Calu3 (cell line): ENCODE data around the gene CAD. TPM values are rescaled to one million over a fixed set of nuclear protein-coding genes. Genes with fewer than 3 reads are reported as not detected.

Source experiments
- BruUV-seq: library from RNA; stranded (reverse); fragments of 400-500 nt; replicated peaks from 2 replicates; lab custom pipeline; 2021; lab: Mats Ljungman, UMichigan
- CTCF ChIA-PET: fragments of 300-600 bp; sonication (Branson Sonifier 250); formaldehyde crosslinking; loops from one replicate; lab custom pipeline; 2022; ENCODE audit warnings: antibody characterized with exemption; lab: Charles Lee
- DNase-seq: peaks from one replicate; pipeline ENCODE4 v3.0.0; 2022
- H3K27ac Mint-ChIP-seq: one replicate; pipeline ENCODE4 v1.8.0; 2022; ENCODE audit warnings: mixed read lengths; ENCODE audit not compliant: unreplicated experiment
- H3K27me3 Mint-ChIP-seq: one replicate; pipeline ENCODE4 v1.8.0; 2022; ENCODE audit warnings: mixed read lengths; ENCODE audit not compliant: unreplicated experiment
- H3K36me3 Mint-ChIP-seq: one replicate; pipeline ENCODE4 v1.8.0; 2022; ENCODE audit warnings: mild to moderate bottlenecking, moderate library complexity, mixed read lengths; ENCODE audit not compliant: insufficient read depth, unreplicated experiment
- H3K4me1 Mint-ChIP-seq: one replicate; pipeline ENCODE4 v1.8.0; 2022; ENCODE audit warnings: mild to moderate bottlenecking, low read depth, mixed read lengths; ENCODE audit not compliant: unreplicated experiment
- H3K4me3 Mint-ChIP-seq: one replicate; pipeline ENCODE4 v1.8.0; 2022; ENCODE audit warnings: mild to moderate bottlenecking, low read depth, moderate library complexity, mixed read lengths; ENCODE audit not compliant: unreplicated experiment
- H3K9me3 Mint-ChIP-seq: one replicate; pipeline ENCODE4 v1.8.0; 2022; ENCODE audit warnings: low read depth, mixed read lengths; ENCODE audit not compliant: unreplicated experiment
- CTCF ChIP-seq: fragments of 200-600 bp; IDR thresholded peaks from one replicate; pipeline ENCODE4 v1.8.0; 2022; ENCODE audit warnings: antibody characterized with exemption; ENCODE audit not compliant: unreplicated experiment
- intact Hi-C: fragments of 100-400 bp; cut with micrococcal nuclease; formaldehyde crosslinking; loops from one replicate; pipeline ENCODE4 v1.10.0; 2022; ENCODE audit not compliant: unreplicated experiment
- total RNA-seq: library from RNA; stranded (reverse); gene quantifications from 2 replicates; pipeline ENCODE4 v1.2.3, GENCODE V29; 2022

CAD gene
- total RNA-seq, 1 experiment from 2014 or later = 68.2 TPM

GRCh38 chr2:27223416-27223815 is 6.2 kb downstream of the CAD start:
- H3K9me3 Mint-ChIP-seq = no peaks in the 10 kb centered on the region
- TF ChIP-seq CTCF = no peak
- peaks cover 4% of the 10 kb centered on the region for H3K4me1 Mint-ChIP-seq
- H3K4me3 Mint-ChIP-seq = no peak overlapping the region
- BruUV-seq = no TSS peak
- intact Hi-C loops = no loop called here
- no peak overlapping the region for H3K27ac Mint-ChIP-seq
- CTCF ChIA-PET = interaction anchor here (0.6 kb wide), 1 partner anchor 73 kb away, joined by 3 read pairs; no protein-coding TSS in a partner anchor
- H3K36me3 Mint-ChIP-seq = peaks cover 33% of the 10 kb centered on the region
- H3K27me3 Mint-ChIP-seq = no peaks in the 10 kb centered on the region
- DNase-seq = no peak

GRCh38 chr2:27225526-27225925 is 8.4 kb downstream of the CAD start:
- no TSS peak for BruUV-seq
- Mint-ChIP-seq H3K9me3 (no peaks in the 10 kb centered on the region), H3K36me3 (peaks cover 33% of the 10 kb centered on the region), H3K27me3 (no peaks in the 10 kb centered on the region), H3K4me1 (no peaks in the 10 kb centered on the region), H3K4me3 (no peak overlapping the region), H3K27ac (no peak overlapping the region)
- CTCF ChIA-PET = no interaction called here
- DNase-seq = no peak
- no peak for TF ChIP-seq CTCF
- intact Hi-C loops = no loop called here

- Mint-ChIP-seq H3K27ac (no peak overlapping the region), H3K4me1 (no peaks in the 10 kb centered on the region), H3K27me3 (no peaks in the 10 kb centered on the region), H3K4me3 (no peak overlapping the region), H3K36me3 (peaks cover 45% of the 10 kb centered on the region), H3K9me3 (no peaks in the 10 kb centered on the region)
- CTCF ChIA-PET = no interaction called here
- TF ChIP-seq CTCF = no peak
- intact Hi-C loops = no loop called here
- DNase-seq = no peak
- TSS peak; percentile 8 for BruUV-seq
Observed at GRCh38 chr2:27227501-27227900, 10.3 kb downstream of the CAD start.

- Mint-ChIP-seq H3K4me3 (no peak overlapping the region), H3K27ac (no peak overlapping the region), H3K36me3 (peaks cover 60% of the 10 kb centered on the region), H3K4me1 (no peaks in the 10 kb centered on the region), H3K9me3 (no peaks in the 10 kb centered on the region), H3K27me3 (no peaks in the 10 kb centered on the region)
- DNase-seq = no peak
- BruUV-seq = no TSS peak
- CTCF ChIA-PET = no interaction called here
- intact Hi-C loops = no loop called here
- TF ChIP-seq CTCF = no peak
Observed at GRCh38 chr2:27231921-27232320, 14.8 kb downstream of the CAD start.
